Measurements from ENCODE around the gene FCRLA.

DNA sequence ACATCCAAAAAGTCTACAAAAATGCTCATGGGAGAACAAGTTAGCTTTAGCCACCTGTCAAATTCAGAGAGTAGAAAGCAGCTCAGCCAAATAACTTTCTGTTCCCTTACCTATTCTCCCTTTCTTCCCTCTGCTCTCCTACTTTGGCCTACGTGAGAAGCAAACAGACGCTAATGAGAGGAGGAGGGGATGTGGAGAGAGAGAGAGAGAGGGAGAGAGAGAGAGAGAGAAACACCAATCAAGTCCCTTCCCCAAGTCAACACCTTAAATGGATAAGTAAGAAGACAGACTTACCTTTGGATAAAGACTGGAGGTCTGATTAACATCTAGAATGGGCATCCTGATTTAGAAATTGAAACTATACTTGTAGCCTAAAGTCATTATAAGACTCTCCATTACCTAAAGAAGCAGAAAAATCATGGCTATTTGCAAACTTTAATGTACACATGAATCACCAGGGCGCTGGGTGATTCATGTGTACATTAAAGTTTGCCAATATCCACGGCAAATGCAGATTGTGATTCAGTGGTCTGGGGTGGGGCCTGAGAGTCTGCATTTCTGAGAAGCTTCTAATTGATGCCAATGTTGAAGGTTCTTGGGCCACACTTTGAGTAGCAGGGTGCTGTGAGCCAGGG is 29.4 kb downstream of the FCRLA start:
- TF ChIP-seq, protein P1, sequence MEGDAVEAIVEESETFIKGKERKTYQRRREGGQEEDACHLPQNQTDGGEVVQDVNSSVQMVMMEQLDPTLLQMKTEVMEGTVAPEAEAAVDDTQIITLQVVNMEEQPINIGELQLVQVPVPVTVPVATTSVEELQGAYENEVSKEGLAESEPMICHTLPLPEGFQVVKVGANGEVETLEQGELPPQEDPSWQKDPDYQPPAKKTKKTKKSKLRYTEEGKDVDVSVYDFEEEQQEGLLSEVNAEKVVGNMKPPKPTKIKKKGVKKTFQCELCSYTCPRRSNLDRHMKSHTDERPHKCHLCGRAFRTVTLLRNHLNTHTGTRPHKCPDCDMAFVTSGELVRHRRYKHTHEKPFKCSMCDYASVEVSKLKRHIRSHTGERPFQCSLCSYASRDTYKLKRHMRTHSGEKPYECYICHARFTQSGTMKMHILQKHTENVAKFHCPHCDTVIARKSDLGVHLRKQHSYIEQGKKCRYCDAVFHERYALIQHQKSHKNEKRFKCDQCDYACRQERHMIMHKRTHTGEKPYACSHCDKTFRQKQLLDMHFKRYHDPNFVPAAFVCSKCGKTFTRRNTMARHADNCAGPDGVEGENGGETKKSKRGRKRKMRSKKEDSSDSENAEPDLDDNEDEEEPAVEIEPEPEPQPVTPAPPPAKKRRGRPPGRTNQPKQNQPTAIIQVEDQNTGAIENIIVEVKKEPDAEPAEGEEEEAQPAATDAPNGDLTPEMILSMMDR (IDR thresholded peaks at IDR 0.05; ENCODE audit: low read length): no peak
- TF ChIP-seq EZH2 (optimal IDR thresholded peaks at IDR 0.05; ENCODE audit: low read depth, low read length): no peak
- TF ChIP-seq EZH2phosphoT487 (IDR thresholded peaks at IDR 0.05; ENCODE audit: low read length): no peak
